ENCODE measurements around the gene PTGR1.

- TF ChIP-seq EZH2 (IDR thresholded peaks at IDR 0.05) (no peak), POLR2AphosphoS5 (IDR thresholded peaks at IDR 0.05; ENCODE audit: borderline replicate concordance, low read depth, low read length) (no peak)
Observed at GRCh38 chr9:111527347-111527746, 72.1 kb downstream of the PTGR1 start.

All from SK-N-MC (cell line).